ENCODE results near the gene MYH9. TPM values are rescaled to one million over a fixed set of nuclear protein-coding genes. Genes with fewer than 3 reads are reported as not detected.

The MYH9 gene
- total RNA-seq, 1 experiment from 2014 or later, result 105 TPM

GRCh38 chr22:36369004-36369921 lies 18.5 kb downstream of the MYH9 start:
- no peak for DNase-seq (ENCODE audit: extremely low read depth, low read depth)

GRCh38 chr22:36368359-36368983 lies 19.3 kb downstream of the MYH9 start:
- no peak for DNase-seq (ENCODE audit: extremely low read depth, low read depth)

- no peak for DNase-seq (ENCODE audit: extremely low read depth, low read depth)
Measured at GRCh38 chr22:36367479-36367878, 20.3 kb downstream of the MYH9 start.

- DNase-seq (ENCODE audit: extremely low read depth, low read depth), result no peak
Measured at GRCh38 chr22:36367066-36367465, 20.7 kb downstream of the MYH9 start.

- DNase-seq (ENCODE audit: extremely low read depth, low read depth), result no peak
Measured at GRCh38 chr22:36366291-36366708, 21.5 kb downstream of the MYH9 start.

GRCh38 chr22:36365020-36365411 lies 22.8 kb downstream of the MYH9 start:
- DNase-seq (ENCODE audit: extremely low read depth, low read depth), result peak; percentile 68

- DNase-seq (ENCODE audit: extremely low read depth, low read depth), result no peak
Measured at GRCh38 chr22:36364255-36365019, 23.3 kb downstream of the MYH9 start.

- DNase-seq (ENCODE audit: extremely low read depth, low read depth), result no peak
Measured at GRCh38 chr22:36363349-36363981, 24.3 kb downstream of the MYH9 start.

GRCh38 chr22:36362932-36363331 lies 24.8 kb downstream of the MYH9 start:
- DNase-seq (ENCODE audit: extremely low read depth, low read depth), result no peak

- no peak for DNase-seq (ENCODE audit: extremely low read depth, low read depth)
Measured at GRCh38 chr22:36362075-36362474, 25.7 kb downstream of the MYH9 start.

- DNase-seq (ENCODE audit: extremely low read depth, low read depth), result no peak
Measured at GRCh38 chr22:36360871-36361383, 26.8 kb downstream of the MYH9 start.

GRCh38 chr22:36360011-36360410 lies 27.8 kb downstream of the MYH9 start:
- no peak for DNase-seq (ENCODE audit: extremely low read depth, low read depth)

- no peak for DNase-seq (ENCODE audit: extremely low read depth, low read depth)
Measured at GRCh38 chr22:36359470-36359996, 28.2 kb downstream of the MYH9 start.

- DNase-seq (ENCODE audit: extremely low read depth, low read depth), result no peak
Measured at GRCh38 chr22:36358533-36359469, 29.0 kb downstream of the MYH9 start.

GRCh38 chr22:36356708-36357624 lies 30.8 kb downstream of the MYH9 start:
- DNase-seq (ENCODE audit: extremely low read depth, low read depth), result no peak

- no peak for DNase-seq (ENCODE audit: extremely low read depth, low read depth)
Measured at GRCh38 chr22:36355894-36356293, 31.9 kb downstream of the MYH9 start.

GRCh38 chr22:36355362-36355761 lies 32.4 kb downstream of the MYH9 start:
- DNase-seq (ENCODE audit: extremely low read depth, low read depth), result no peak
